KMS-11 (cell line): ENCODE data around the gene TMEM132C.

ENCODE experiments used
- H2AFZ ChIP-seq: fragments of 200-600 bp; sonication (generic); 2 replicates; pipeline ENCODE4 v1.6.1; 2016; ENCODE audit warnings: antibody characterized with exemption, mixed run types, low read depth
- H3K27ac ChIP-seq: fragments of 200-600 bp; sonication (generic); 2 replicates; pipeline ENCODE4 v1.6.1; 2016; ENCODE audit warnings: mild to moderate bottlenecking, mixed run types
- H3K27me3 ChIP-seq: fragments of 200-600 bp; sonication (generic); 2 replicates; pipeline ENCODE4 v1.6.1; 2017; ENCODE audit warnings: mild to moderate bottlenecking, low read depth, mixed run types, moderate library complexity; ENCODE audit not compliant: insufficient read depth
- H3K36me3 ChIP-seq: fragments of 200-600 bp; sonication (generic); 2 replicates; pipeline ENCODE4 v1.6.1; 2017; ENCODE audit warnings: mild to moderate bottlenecking, mixed run types; ENCODE audit not compliant: insufficient read depth
- H3K4me1 ChIP-seq: fragments of 200-600 bp; sonication (generic); 2 replicates; pipeline ENCODE4 v1.6.1; 2016; ENCODE audit warnings: mild to moderate bottlenecking, low read depth, mixed run types; ENCODE audit not compliant: poor library complexity, severe bottlenecking
- H3K4me2 ChIP-seq: fragments of 200-600 bp; sonication (generic); 2 replicates; pipeline ENCODE4 v1.7.0; 2016; ENCODE audit warnings: mild to moderate bottlenecking, mixed run types
- H3K4me3 ChIP-seq: fragments of 200-600 bp; sonication (generic); IDR thresholded peaks from 2 replicates; pipeline ENCODE4 v1.6.1; 2017; ENCODE audit warnings: low read depth, low read length, mixed read lengths; ENCODE audit not compliant: insufficient read depth
- H3K79me2 ChIP-seq: fragments of 200-600 bp; sonication (generic); 2 replicates; pipeline ENCODE4 v1.6.1; 2016; ENCODE audit warnings: low read depth, mixed run types; ENCODE audit not compliant: insufficient read depth
- H3K9ac ChIP-seq: fragments of 200-600 bp; sonication (generic); 2 replicates; pipeline ENCODE4 v1.6.1; 2016; ENCODE audit warnings: mild to moderate bottlenecking, mixed run types
- H4K20me1 ChIP-seq: fragments of 200-600 bp; sonication (generic); 2 replicates; pipeline ENCODE4 v1.6.1; 2016; ENCODE audit warnings: mild to moderate bottlenecking, mixed run types; ENCODE audit not compliant: insufficient read depth
- CTCF ChIP-seq: fragments of 200-600 bp; sonication (generic); conservative IDR thresholded peaks from 2 replicates; pipeline ENCODE4 v1.6.1; 2017; ENCODE audit warnings: low read depth, mild to moderate bottlenecking, antibody characterized with exemption, low read length, moderate library complexity, mixed read lengths

Gene TMEM132C

GRCh38 chr12:128682548-128683275 is 415.7 kb downstream of the TMEM132C start:
- Histone ChIP-seq H3K4me2 (no peak overlapping the region), H3K36me3 (no peaks in the 10 kb centered on the region), H3K4me3 (no peak overlapping the region), H3K4me1 (no peaks in the 10 kb centered on the region), H4K20me1 (no peaks in the 10 kb centered on the region), H3K79me2 (no peaks in the 10 kb centered on the region), H2AFZ (no peak overlapping the region), H3K27ac (no peak overlapping the region), H3K9ac (no peak overlapping the region), H3K27me3 (no peaks in the 10 kb centered on the region)
- no peak for TF ChIP-seq CTCF

- H4K20me1 ChIP-seq: no peaks in the 10 kb centered on the region
- H3K9ac ChIP-seq: no peak overlapping the region
- no peak for TF ChIP-seq CTCF
- no peak overlapping the region for H2AFZ ChIP-seq
- no peak overlapping the region for H3K4me3 ChIP-seq
- H3K36me3 ChIP-seq: no peaks in the 10 kb centered on the region
- H3K79me2 ChIP-seq: no peaks in the 10 kb centered on the region
- H3K4me1 ChIP-seq: no peaks in the 10 kb centered on the region
- no peaks in the 10 kb centered on the region for H3K27me3 ChIP-seq
- no peak overlapping the region for H3K4me2 ChIP-seq
- H3K27ac ChIP-seq: no peak overlapping the region
Observed at GRCh38 chr12:128684352-128684751, 417.4 kb downstream of the TMEM132C start.

- H3K27me3 ChIP-seq: no peaks in the 10 kb centered on the region
Observed at GRCh38 chr12:128685903-128686475, 419.0 kb downstream of the TMEM132C start.

GRCh38 chr12:128687851-128688250 is 420.9 kb downstream of the TMEM132C start:
- Histone ChIP-seq H3K9ac (no peak overlapping the region), H2AFZ (no peak overlapping the region)

More at GRCh38 chr12:128685903-128686475, 419.0 kb downstream of the TMEM132C start:
- Histone ChIP-seq H3K36me3 (no peaks in the 10 kb centered on the region), H3K4me3 (no peak overlapping the region), H3K4me2 (no peak overlapping the region), H2AFZ (no peak overlapping the region), H3K79me2 (no peaks in the 10 kb centered on the region), H4K20me1 (no peaks in the 10 kb centered on the region), H3K4me1 (no peaks in the 10 kb centered on the region), H3K9ac (no peak overlapping the region), H3K27ac (no peak overlapping the region)
- no peak for TF ChIP-seq CTCF

More at GRCh38 chr12:128687851-128688250, 420.9 kb downstream of the TMEM132C start:
- H3K27ac ChIP-seq: no peak overlapping the region
- no peaks in the 10 kb centered on the region for H3K79me2 ChIP-seq
- no peaks in the 10 kb centered on the region for H3K27me3 ChIP-seq
- TF ChIP-seq CTCF: no peak
- H3K4me1 ChIP-seq: no peaks in the 10 kb centered on the region
- no peaks in the 10 kb centered on the region for H4K20me1 ChIP-seq
- no peak overlapping the region for H3K4me2 ChIP-seq
- H3K36me3 ChIP-seq: no peaks in the 10 kb centered on the region
- H3K4me3 ChIP-seq: no peak overlapping the region
